GM19351 (cell line): ENCODE measurements around the gene PHACTR3.

Experiments used
- ATAC-seq: cut with Tn5 transposase; IDR thresholded peaks from one replicate; pipeline ENCODE4 v1.9.1; 2021; ENCODE audit warnings: mild to moderate bottlenecking, moderate library complexity; ENCODE audit not compliant: unreplicated experiment

The PHACTR3 gene

GRCh38 chr20:59644371-59644939, 40.1 kb downstream of the PHACTR3 start:
- ATAC-seq = no peak

GRCh38 chr20:59645271-59645670, 40.9 kb downstream of the PHACTR3 start:
- no peak for ATAC-seq

GRCh38 chr20:59645761-59646171, 41.4 kb downstream of the PHACTR3 start:
- ATAC-seq = no peak

GRCh38 chr20:59646487-59646886, 42.1 kb downstream of the PHACTR3 start:
- no peak for ATAC-seq

GRCh38 chr20:59647271-59647670, 42.9 kb downstream of the PHACTR3 start:
- no peak for ATAC-seq

- ATAC-seq = no peak
Observed at GRCh38 chr20:59648466-59649070, 44.2 kb downstream of the PHACTR3 start.

- ATAC-seq = no peak
Observed at GRCh38 chr20:59650418-59650817, 46.1 kb downstream of the PHACTR3 start.

- ATAC-seq = no peak
Observed at GRCh38 chr20:59652381-59652780, 48.0 kb downstream of the PHACTR3 start.

- no peak for ATAC-seq
Observed at GRCh38 chr20:59656417-59656816, 52.1 kb downstream of the PHACTR3 start.

- ATAC-seq = no peak
Observed at GRCh38 chr20:59657459-59658046, 53.2 kb downstream of the PHACTR3 start.

GRCh38 chr20:59660471-59660870, 56.1 kb downstream of the PHACTR3 start:
- ATAC-seq = no peak

- no peak for ATAC-seq
Observed at GRCh38 chr20:59661153-59661552, 56.8 kb downstream of the PHACTR3 start.

- ATAC-seq = no peak
Observed at GRCh38 chr20:59661621-59662020, 57.3 kb downstream of the PHACTR3 start.

- no peak for ATAC-seq
Observed at GRCh38 chr20:59662161-59662560, 57.8 kb downstream of the PHACTR3 start.

- no peak for ATAC-seq
Observed at GRCh38 chr20:59662856-59663512, 58.6 kb downstream of the PHACTR3 start.

- ATAC-seq = no peak
Observed at GRCh38 chr20:59663513-59664060, 59.2 kb downstream of the PHACTR3 start.

GRCh38 chr20:59664421-59664941, 60.1 kb downstream of the PHACTR3 start:
- no peak for ATAC-seq

GRCh38 chr20:59665656-59666555, 61.6 kb downstream of the PHACTR3 start:
- no peak for ATAC-seq

- ATAC-seq = no peak
Observed at GRCh38 chr20:59666586-59666985, 62.2 kb downstream of the PHACTR3 start.

- no peak for ATAC-seq
Observed at GRCh38 chr20:59667131-59667530, 62.8 kb downstream of the PHACTR3 start.
